ENCODE measurements around the gene GAK.

The GAK gene

DNA sequence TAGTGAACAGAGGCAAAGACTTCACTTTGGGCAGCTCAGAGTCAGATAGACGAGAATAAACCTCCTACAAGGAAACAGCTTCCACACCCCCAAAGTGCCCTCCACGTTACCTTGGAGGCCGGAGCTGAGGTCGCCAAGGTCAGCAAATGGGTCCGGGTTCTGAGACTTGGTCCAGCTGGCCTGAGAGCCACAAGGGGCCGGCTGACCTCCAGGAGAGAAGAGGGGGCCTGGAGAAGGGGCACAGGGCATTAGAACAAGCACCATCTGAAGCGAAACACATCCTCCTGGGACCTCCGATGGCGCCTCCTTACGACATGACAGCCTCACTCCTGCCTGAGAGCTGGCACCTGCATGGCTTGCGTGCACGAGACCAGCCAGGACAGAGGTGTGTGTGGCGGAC, 72.6 kb downstream of the GAK start:
- no peak for TF ChIP-seq CTCF (conservative IDR thresholded peaks at IDR 0.05; ENCODE audit: low read depth, low read length)
- DNase-seq (ENCODE audit: low read depth) = no peak
- H3K4me3 ChIP-seq (ENCODE audit: low read depth, low read length) = no peak overlapping the region

GRCh38 chr4:858831-859451, 73.2 kb downstream of the GAK start:
- H3K4me3 ChIP-seq (ENCODE audit: low read depth, low read length) = no peak overlapping the region
- no peak for DNase-seq (ENCODE audit: low read depth)
- TF ChIP-seq CTCF (conservative IDR thresholded peaks at IDR 0.05; ENCODE audit: low read depth, low read length) = no peak

DNA sequence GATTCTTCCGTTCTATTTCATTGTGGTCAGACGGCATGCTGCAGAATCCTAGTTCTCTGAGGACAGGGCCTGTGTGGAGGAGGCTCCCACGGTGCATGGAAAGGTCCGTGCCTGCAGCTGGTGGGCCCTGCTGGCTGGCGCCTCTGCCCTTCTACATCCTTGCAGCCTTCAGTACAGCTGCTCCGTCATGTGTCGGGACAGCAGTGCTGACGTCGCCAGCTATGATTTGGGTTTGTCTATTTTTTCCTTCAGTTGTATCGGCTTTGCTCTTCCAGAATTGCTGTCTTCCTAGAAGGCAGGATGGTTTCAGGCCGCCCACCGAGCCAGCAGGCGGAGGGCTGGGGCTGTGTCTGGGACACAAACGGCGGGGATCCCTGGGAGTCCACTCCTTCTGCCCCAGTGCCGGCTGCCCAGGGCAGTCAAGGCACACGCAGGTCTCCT, 74.1 kb downstream of the GAK start:
- no peak for DNase-seq (ENCODE audit: low read depth)
- no peak overlapping the region for H3K4me3 ChIP-seq (ENCODE audit: low read depth, low read length)
- no peak for TF ChIP-seq CTCF (conservative IDR thresholded peaks at IDR 0.05; ENCODE audit: low read depth, low read length)

DNA sequence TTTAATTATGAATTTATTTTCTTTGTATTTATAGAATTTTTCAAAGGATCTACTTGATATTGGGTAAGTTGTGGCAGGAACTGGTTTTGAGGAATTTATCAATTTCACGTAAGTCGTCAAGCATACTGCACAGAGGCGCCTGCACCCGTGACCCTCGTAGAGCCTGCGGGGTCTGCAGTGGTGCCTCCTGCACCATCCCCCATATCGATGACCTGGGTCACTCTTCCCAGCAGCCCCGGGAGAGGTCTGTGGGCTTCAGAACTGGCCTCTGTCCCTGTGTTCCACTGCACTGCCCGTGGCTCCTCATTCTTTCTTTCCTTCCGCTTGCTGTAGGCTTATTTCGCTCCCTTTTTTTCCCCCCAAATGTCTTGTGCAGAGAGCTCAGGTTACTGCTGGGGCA, 74.7 kb downstream of the GAK start:
- DNase-seq (ENCODE audit: low read depth) = no peak

GRCh38 chr4:856225-856901, 75.8 kb downstream of the GAK start:
- TF ChIP-seq CTCF (conservative IDR thresholded peaks at IDR 0.05; ENCODE audit: low read depth, low read length) = no peak
- no peak for DNase-seq (ENCODE audit: low read depth)
- H3K4me3 ChIP-seq (ENCODE audit: low read depth, low read length) = no peak overlapping the region

More for the DNA sequence above, 74.7 kb downstream of the GAK start:
- no peak overlapping the region for H3K4me3 ChIP-seq (ENCODE audit: low read depth, low read length)
- no peak for TF ChIP-seq CTCF (conservative IDR thresholded peaks at IDR 0.05; ENCODE audit: low read depth, low read length)

DNA sequence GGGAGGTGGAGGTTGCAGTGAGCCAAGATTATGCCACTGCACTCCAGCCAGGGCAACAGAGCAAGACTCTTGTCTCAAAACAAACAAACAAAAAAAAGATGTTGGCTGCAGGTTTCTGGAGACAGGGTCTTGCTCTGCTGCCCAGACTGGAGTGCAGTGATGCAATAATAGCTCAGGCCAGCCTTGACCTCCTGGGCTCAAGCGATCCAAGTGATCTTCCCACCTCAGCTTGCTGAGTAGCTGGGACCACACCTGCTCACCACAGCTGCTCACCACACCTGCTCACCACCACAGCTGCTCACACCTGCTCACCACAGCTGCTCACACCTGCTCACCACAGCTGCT, 76.3 kb downstream of the GAK start:
- no peak overlapping the region for H3K4me3 ChIP-seq (ENCODE audit: low read depth, low read length)
- no peak for TF ChIP-seq CTCF (conservative IDR thresholded peaks at IDR 0.05; ENCODE audit: low read depth, low read length)
- DNase-seq (ENCODE audit: low read depth) = no peak

DNA sequence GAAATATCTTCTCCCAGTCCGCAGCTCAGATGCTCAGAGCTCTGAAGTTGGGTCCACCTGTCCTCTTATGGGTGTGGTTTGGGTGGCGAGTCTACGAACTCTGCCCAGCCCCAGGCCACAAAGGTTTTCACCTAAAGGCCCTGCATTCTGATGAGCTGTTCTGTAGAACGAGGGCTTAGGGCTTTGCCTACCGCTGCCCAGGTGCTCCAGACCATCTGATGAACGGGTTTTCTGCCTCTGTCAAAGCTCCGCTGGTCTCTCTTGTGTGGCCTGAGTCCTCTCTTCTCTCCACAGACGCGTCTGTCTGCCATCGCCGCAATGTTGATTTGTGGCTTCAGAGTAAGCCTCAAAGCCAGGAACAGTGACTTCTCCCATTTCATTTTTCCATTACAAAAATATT, 77.8 kb downstream of the GAK start:
- no peak for DNase-seq (ENCODE audit: low read depth)
- no peak for TF ChIP-seq CTCF (conservative IDR thresholded peaks at IDR 0.05; ENCODE audit: low read depth, low read length)
- H3K4me3 ChIP-seq (ENCODE audit: low read depth, low read length) = no peak overlapping the region

All from choroid plexus epithelial cell (primary cell).